Natural killer cell (primary cell): ENCODE results near the gene C4orf50. TPM values are rescaled to one million over a fixed set of nuclear protein-coding genes. Genes with fewer than 3 reads are reported as not detected.

ENCODE experiments used
- ATAC-seq, 3 donors: fragments of 150-1000 bp in 2 of 3; fragments of 200-7000 bp in 1 of 3; cut with Tn5 transposase; 1 replicate in 1 of 3; 2 replicates in 2 of 3; pipeline ENCODE4 v1.10.0; 2021; ENCODE audit warnings: mild to moderate bottlenecking in 2 of 3, moderate library complexity in 2 of 3
- DNase-seq, 2 donors: peaks; one replicate each; pipeline versions ENCODE4 v3.0.0 to v3.0.0-alpha.2; 2013 to 2021; ENCODE audit warnings: mixed read lengths in 1 of 2
- H3K27ac ChIP-seq: one replicate; pipeline ENCODE4 v1.5.1; 2013; ENCODE audit warnings: mild to moderate bottlenecking, low read length
- H3K27me3 ChIP-seq: one replicate; pipeline ENCODE4 v1.6.1; 2013; ENCODE audit warnings: low read length; ENCODE audit not compliant: control insufficient read depth, insufficient read depth
- H3K36me3 ChIP-seq: one replicate; pipeline ENCODE4 v1.6.1; 2013; ENCODE audit warnings: low read length; ENCODE audit not compliant: control insufficient read depth, insufficient read depth
- H3K4me1 ChIP-seq: one replicate; pipeline ENCODE4 v1.6.1; 2013; ENCODE audit warnings: low read length; ENCODE audit not compliant: control insufficient read depth, insufficient read depth
- H3K4me3 ChIP-seq: one replicate; pipeline ENCODE4 v1.5.1; 2013; ENCODE audit warnings: low read length
- H3K9me3 ChIP-seq: one replicate; pipeline ENCODE4 v1.6.1; 2013; ENCODE audit warnings: low read length; ENCODE audit not compliant: control insufficient read depth, insufficient read depth
- H3K27ac Mint-ChIP-seq, 2 donors: one replicate each; pipeline ENCODE4 v1.8.0; 2022; ENCODE audit warnings: mild to moderate bottlenecking in 2 of 2, mixed read lengths in 2 of 2, moderate library complexity in 1 of 2
- H3K27me3 Mint-ChIP-seq, 2 donors: one replicate each; pipeline ENCODE4 v1.8.0; 2022; ENCODE audit warnings: low read depth in 2 of 2, mixed read lengths in 2 of 2
- H3K36me3 Mint-ChIP-seq: one replicate; pipeline ENCODE4 v1.8.0; 2022; ENCODE audit warnings: mixed read lengths
- H3K4me1 Mint-ChIP-seq, 2 donors: one replicate each; pipeline ENCODE4 v1.8.0; 2022; ENCODE audit warnings: mixed read lengths in 2 of 2
- H3K4me3 Mint-ChIP-seq: one replicate; pipeline ENCODE4 v1.8.0; 2022; ENCODE audit warnings: mild to moderate bottlenecking, moderate library complexity, mixed read lengths
- H3K9me3 Mint-ChIP-seq, 2 donors: one replicate each; pipeline ENCODE4 v1.8.0; 2022; ENCODE audit warnings: mixed read lengths in 2 of 2
- WGBS: methylation state at CpG from one replicate; pipeline ENCODE4 v1.1.7; 2013; ENCODE audit warnings: missing lambda C conversion rate; ENCODE audit not compliant: insufficient coverage; 5-methylcytosine and 5-hydroxymethylcytosine counted together
- intact Hi-C: fragments of 100-400 bp; cut with micrococcal nuclease; formaldehyde crosslinking; loops from one replicate; pipeline ENCODE4 v1.14.2; 2022
- total RNA-seq, 4 donors: library from RNA; stranded (reverse); fragments of 120-200 nt in 1 of 4; gene quantifications; one replicate each; pipeline versions ENCODE4 v1.2.3 to v1.2.4, GENCODE V29; 2013 to 2022
- TF ChIP-seq, protein P1 (sequence below): fragments of 200-600 bp; IDR thresholded peaks from one replicate; pipeline ENCODE4 v1.8.0; 2022; ENCODE audit warnings: antibody characterized with exemption

The C4orf50 gene
- total RNA-seq, 3 donors from 2014 or later (not counting 1 experiment from before 2014, with no cell fraction given), result 0.63 to 2.7 (median 1.8) TPM

DNA sequence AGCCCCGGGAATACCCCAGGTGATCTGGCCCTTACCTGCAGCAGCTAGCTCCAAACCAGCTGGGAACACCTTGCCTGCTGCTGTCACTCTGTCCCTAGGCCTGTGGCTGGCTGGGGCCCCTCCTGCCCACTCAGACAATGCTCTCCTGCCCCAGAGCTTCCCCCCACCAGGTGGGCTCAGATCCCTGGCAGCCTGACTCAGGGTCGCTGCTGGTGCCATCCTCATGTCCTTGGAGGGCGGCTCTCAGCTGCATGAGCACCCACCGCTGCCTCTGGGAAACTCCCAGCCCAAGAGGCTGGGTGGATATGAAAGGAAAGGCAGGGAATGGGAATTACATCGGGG, 15.8 kb downstream of the C4orf50 start:
- H3K9me3 Mint-ChIP-seq, result no peaks in the 10 kb centered on the region
- Histone ChIP-seq H3K4me1 (no peaks in the 10 kb centered on the region), H3K4me3 (no peak overlapping the region), H3K27me3 (no peaks in the 10 kb centered on the region), H3K9me3 (no peaks in the 10 kb centered on the region), H3K27ac (no peak overlapping the region), H3K36me3 (no peaks in the 10 kb centered on the region)
- ATAC-seq, result no peak
- intact Hi-C loops, result no loop called here
- H3K4me3 Mint-ChIP-seq, result no peak overlapping the region
- H3K27ac Mint-ChIP-seq, result no peak overlapping the region
- 87% methylated on average over 5 of the region's 5 CpGs for WGBS
- peaks cover 0 to 6% of the 10 kb centered on the region in 2 donors for H3K27me3 Mint-ChIP-seq
- DNase-seq, result no peak
- no peaks in the 10 kb centered on the region for H3K36me3 Mint-ChIP-seq
- TF ChIP-seq, protein P1, sequence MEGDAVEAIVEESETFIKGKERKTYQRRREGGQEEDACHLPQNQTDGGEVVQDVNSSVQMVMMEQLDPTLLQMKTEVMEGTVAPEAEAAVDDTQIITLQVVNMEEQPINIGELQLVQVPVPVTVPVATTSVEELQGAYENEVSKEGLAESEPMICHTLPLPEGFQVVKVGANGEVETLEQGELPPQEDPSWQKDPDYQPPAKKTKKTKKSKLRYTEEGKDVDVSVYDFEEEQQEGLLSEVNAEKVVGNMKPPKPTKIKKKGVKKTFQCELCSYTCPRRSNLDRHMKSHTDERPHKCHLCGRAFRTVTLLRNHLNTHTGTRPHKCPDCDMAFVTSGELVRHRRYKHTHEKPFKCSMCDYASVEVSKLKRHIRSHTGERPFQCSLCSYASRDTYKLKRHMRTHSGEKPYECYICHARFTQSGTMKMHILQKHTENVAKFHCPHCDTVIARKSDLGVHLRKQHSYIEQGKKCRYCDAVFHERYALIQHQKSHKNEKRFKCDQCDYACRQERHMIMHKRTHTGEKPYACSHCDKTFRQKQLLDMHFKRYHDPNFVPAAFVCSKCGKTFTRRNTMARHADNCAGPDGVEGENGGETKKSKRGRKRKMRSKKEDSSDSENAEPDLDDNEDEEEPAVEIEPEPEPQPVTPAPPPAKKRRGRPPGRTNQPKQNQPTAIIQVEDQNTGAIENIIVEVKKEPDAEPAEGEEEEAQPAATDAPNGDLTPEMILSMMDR, result no peak
- H3K4me1 Mint-ChIP-seq, result peaks cover 0 to 5% of the 10 kb centered on the region in 2 donors

DNA sequence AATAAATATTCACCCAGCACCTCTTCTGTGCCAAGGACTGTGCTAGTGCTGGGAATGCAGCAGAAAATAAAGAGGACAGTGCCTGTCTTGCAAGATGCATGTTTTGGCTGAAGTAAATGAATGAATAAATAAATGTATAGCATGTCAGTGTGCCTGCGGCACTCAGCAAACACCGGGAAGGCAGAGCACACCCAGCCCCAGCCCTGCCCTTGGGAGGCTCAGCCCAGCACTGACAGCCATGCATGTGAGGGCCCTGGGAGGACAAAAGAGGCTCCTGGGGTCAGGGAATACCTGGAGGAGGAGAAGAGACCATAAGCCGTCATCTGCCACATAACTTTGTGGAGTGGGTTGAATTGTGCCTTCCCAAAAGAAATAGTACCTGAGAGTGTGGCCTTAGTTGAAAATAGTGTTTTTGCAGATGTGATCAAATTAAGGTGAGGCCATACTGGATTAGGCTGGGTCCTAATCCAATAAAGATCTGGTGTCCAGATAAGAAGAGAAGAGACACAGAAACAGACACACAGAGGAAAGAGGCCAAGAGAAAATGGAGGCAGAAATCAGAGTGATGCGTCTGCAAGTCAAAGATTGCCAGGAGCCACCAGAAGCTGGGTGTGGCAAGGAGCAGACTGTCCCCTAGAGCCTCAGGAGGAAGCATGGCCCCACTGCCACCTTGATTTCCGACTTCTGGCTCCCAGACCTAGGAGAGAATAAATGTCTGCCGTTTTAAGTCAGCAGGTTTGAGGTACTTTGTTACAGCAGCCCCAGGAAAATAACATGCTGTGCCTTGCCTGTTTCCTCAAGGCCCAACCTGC, 16.3 kb downstream of the C4orf50 start:
- H3K27ac Mint-ChIP-seq, result no peak overlapping the region
- ATAC-seq (no peak), DNase-seq (no peak)
- TF ChIP-seq, protein P1, result no peak
- no peaks in the 10 kb centered on the region for H3K9me3 ChIP-seq
- no peak overlapping the region for H3K27ac ChIP-seq
- H3K27me3 Mint-ChIP-seq, result peaks cover 0 to 4% of the 10 kb centered on the region in 2 donors
- no peaks in the 10 kb centered on the region for H3K27me3 ChIP-seq
- H3K36me3 Mint-ChIP-seq, result no peaks in the 10 kb centered on the region
- intact Hi-C loops, result no loop called here
- H3K36me3 ChIP-seq, result no peaks in the 10 kb centered on the region
- H3K4me1 ChIP-seq, result no peaks in the 10 kb centered on the region
- WGBS, result 80% methylated on average over 6 of the region's 6 CpGs
- H3K4me3 ChIP-seq, result no peak overlapping the region
- H3K4me3 Mint-ChIP-seq, result no peak overlapping the region
- no peaks in the 10 kb centered on the region for H3K9me3 Mint-ChIP-seq
- H3K4me1 Mint-ChIP-seq, result peaks cover 0 to 5% of the 10 kb centered on the region in 2 donors

DNA sequence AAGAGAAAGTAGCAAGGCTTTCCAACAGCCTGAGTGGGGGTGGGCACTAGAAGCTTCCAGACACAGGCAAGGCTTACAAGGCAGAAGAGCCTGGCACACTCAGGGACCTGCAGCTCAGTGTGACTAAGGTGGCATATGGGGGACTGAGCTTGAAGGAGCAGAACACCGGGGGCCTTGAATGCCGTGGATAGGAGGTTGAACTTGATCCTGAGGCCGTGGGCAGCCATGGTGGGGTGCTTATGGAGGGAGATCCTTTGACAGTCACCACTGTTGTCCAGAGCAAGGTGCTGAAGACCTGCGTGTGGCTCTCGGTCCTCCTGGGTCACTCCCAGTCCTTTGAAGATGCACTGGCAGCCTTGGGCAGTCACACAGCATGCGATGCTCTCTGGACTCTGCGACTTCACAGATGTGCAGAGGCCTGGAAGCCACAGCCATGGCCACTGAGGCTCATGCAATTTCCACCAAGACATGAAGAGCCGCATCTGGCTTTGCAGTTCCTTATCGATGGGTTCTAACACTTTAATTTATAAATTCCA, 18.3 kb downstream of the C4orf50 start:
- DNase-seq (no peak), ATAC-seq (no peak)
- Histone ChIP-seq H3K4me1 (no peaks in the 10 kb centered on the region), H3K27me3 (no peaks in the 10 kb centered on the region), H3K27ac (no peak overlapping the region), H3K9me3 (no peaks in the 10 kb centered on the region), H3K36me3 (no peaks in the 10 kb centered on the region), H3K4me3 (no peak overlapping the region)
- no peaks in the 10 kb centered on the region for H3K27me3 Mint-ChIP-seq
- no peak overlapping the region for H3K4me3 Mint-ChIP-seq
- no peak overlapping the region for H3K27ac Mint-ChIP-seq
- peaks cover 0 to 5% of the 10 kb centered on the region in 2 donors for H3K4me1 Mint-ChIP-seq
- intact Hi-C loops, result loop anchor here (1.0 kb wide), 1 partner anchor 327 kb away; no protein-coding TSS in a partner anchor
- no peaks in the 10 kb centered on the region for H3K36me3 Mint-ChIP-seq
- WGBS, result 90% methylated on average over 9 of the region's 9 CpGs
- TF ChIP-seq, protein P1, result no peak
- H3K9me3 Mint-ChIP-seq, result no peaks in the 10 kb centered on the region
